RWPE2 (cell line): Measurements from ENCODE around the gene UCK1.
A peak's percentile ranks its signal among the peaks of the same experiment; 100 is the strongest.

Source experiments
- ATAC-seq: fragments of 200-7000 bp; cut with Tn5 transposase; 3 replicates; pipeline ENCODE4 v1.9.1; 2021; ENCODE audit warnings: low read depth
- DNase-seq: peaks from one replicate; pipeline ENCODE4 v3.0.0-alpha.2; 2020; ENCODE audit warnings: low spot score
- H3K27ac ChIP-seq: fragments of 450-650 bp; 2 replicates; pipeline ENCODE4 v1.5.1; 2017; ENCODE audit warnings: mild to moderate bottlenecking; ENCODE audit not compliant: poor library complexity, severe bottlenecking
- H3K27me3 ChIP-seq: fragments of 250-450 bp; sonication (Bioruptor Pico); 2 replicates; pipeline ENCODE4 v1.5.1; 2021; ENCODE audit warnings: mild to moderate bottlenecking, moderate library complexity; ENCODE audit not compliant: insufficient read depth, poor library complexity, severe bottlenecking
- H3K36me3 ChIP-seq: fragments of 250-450 bp; sonication (Bioruptor Pico); 2 replicates; pipeline ENCODE4 v1.5.1; 2020; ENCODE audit warnings: low read depth, mild to moderate bottlenecking, moderate library complexity
- H3K4me1 ChIP-seq: fragments of 250-450 bp; sonication (Bioruptor Pico); 2 replicates; pipeline ENCODE4 v1.5.1; 2021; ENCODE audit warnings: mild to moderate bottlenecking, moderate library complexity; ENCODE audit not compliant: insufficient read depth, poor library complexity, severe bottlenecking
- H3K4me3 ChIP-seq: fragments of 250-450 bp; sonication (Bioruptor Pico); 2 replicates; pipeline ENCODE4 v1.5.1; 2021; ENCODE audit warnings: mild to moderate bottlenecking, moderate library complexity; ENCODE audit not compliant: severe bottlenecking
- H3K9me3 ChIP-seq: fragments of 250-450 bp; sonication (Bioruptor Pico); 2 replicates; pipeline ENCODE4 v1.5.1; 2021; ENCODE audit warnings: mild to moderate bottlenecking, moderate library complexity; ENCODE audit not compliant: severe bottlenecking
- CTCF ChIP-seq: fragments of 450-650 bp; IDR thresholded peaks from one replicate; pipeline ENCODE4 v1.5.1; 2017; ENCODE audit warnings: mild to moderate bottlenecking, moderate library complexity; ENCODE audit not compliant: poor library complexity, severe bottlenecking

UCK1 gene

DNA sequence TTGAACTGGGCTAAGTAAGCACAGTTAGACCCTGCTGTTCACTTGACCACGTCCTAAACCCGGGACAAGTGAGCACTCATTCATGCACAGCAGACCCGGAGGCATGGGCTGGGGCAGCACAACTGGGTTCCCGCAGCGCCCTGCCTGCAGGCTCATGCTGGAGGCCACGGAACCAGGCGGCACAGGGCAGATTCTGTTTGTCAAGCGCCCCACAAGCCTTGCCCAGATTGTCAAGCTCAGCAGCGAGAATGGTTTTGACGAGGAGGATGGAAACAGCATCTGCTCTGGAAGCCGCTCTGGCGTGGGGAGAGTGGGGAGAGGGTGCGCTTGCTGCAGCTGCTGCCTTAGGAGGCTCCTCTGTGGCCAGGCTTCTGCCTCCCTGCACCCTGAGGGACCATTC, 47.0 kb upstream of the UCK1 start:
- no peaks in the 10 kb centered on the region for H3K4me1 ChIP-seq
- 0 out of 2 replicates have a peak, but pooled peaks cover 11% of the 10 kb centered on the region for H3K36me3 ChIP-seq
- no peak for ATAC-seq

DNA sequence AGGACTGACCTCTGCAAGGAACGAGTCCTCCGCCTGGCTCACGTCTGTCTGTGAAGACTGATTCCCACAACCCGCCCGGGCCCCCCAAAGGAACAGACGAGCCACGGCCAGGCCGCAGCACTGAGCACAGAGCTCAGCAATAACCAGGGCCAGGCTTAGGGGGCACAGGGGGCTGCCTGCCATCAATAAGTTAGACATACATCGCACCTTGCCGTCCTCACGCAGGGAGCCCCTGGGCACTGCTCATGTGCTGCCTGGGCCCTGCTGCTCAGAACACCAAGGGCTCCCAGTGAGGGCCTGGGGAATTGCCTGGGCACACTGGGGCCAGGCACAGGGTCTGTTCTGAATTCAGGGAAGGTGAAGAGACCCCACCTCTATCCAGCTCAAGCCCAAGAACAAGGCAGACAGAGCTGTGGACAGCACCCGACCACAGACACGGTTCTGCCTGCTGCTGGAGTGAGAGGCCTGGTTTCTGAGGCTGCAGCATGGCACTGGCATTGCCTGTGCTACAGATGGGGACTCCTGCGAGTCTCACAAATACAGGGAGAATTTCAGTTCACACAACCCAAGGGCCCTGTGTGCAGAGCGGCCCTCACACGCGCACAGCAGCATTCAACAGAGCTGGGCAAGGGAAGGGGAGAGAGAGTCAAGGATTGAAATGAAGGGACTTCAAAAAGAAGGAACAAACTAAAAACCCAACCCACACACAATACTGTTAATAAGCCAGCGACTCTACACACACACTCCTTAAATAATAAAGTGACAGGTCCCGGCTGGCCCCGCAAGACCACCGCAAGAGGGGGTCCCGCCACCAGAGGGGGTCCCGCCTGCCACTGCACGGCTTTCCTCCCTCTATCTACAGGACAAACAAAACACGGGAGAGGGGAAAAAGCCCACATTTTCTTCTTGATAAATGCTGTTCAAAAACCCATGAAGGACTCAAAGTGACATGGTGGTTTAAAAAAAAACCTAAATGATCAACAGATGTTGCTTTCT, 46.2 kb upstream of the UCK1 start:
- TF ChIP-seq CTCF = no peak
- ATAC-seq (no peak), DNase-seq (no peak)
- H3K36me3 ChIP-seq = 0 out of 2 replicates have a peak, but pooled peaks cover 9% of the 10 kb centered on the region
- H3K27ac ChIP-seq = no peak overlapping the region
- no peak overlapping the region for H3K4me3 ChIP-seq
- H3K27me3 ChIP-seq = no peaks in the 10 kb centered on the region
- no peaks in the 10 kb centered on the region for H3K9me3 ChIP-seq
- H3K4me1 ChIP-seq = no peaks in the 10 kb centered on the region

More for the DNA sequence above, 47.0 kb upstream of the UCK1 start:
- Histone ChIP-seq H3K27me3 (no peaks in the 10 kb centered on the region), H3K27ac (no peak overlapping the region), H3K4me3 (no peak overlapping the region), H3K9me3 (no peaks in the 10 kb centered on the region)
- no peak for DNase-seq
- TF ChIP-seq CTCF = no peak

DNA sequence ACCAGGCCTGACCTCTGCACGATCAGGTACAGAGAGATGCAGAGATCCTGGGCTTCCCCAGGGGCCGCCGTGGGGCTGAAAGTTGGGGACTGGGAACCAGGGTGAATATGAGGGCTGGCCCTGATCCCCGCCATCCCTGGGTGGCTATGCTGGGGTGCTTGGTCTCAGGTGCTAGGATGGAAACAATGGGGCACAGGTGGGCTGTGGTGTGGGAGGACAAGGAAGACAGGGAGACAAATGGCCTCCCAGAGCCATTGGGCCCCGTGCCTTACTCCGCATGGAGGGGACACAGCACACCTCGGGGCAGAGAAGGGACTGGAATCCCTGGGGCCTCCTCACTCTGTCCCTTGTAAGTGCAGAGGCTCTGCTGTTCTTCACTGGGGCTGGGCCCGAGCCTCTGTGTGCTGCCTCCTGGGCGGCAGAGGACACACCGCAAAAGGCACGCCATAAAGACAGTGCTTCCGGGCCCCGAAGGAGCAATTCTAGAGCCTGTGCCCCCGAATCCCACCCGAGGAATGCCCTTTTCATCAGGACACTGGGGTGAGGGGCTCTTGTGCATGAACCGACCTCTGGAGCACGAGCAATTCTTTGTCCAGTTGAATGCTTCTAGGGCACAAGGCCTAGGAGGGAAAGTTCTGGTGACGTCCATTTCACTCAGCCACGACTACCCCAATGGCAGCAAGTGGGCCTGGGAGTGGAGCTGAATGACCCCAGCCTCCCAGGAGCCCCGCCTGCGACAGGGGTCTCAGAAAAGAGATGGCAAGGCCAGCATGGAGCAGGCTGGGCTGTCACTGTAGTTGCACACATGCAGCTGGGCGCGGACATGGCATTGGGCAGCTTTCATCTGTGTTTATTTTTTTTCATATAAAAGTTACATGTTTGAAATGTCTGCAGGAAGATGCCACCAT, 45.1 kb upstream of the UCK1 start:
- 0 out of 2 replicates have a peak, but pooled peaks cover 6% of the 10 kb centered on the region for H3K36me3 ChIP-seq
- DNase-seq (no peak), ATAC-seq (no peak)
- H3K4me3 ChIP-seq = no peak overlapping the region
- no peak overlapping the region for H3K27ac ChIP-seq
- H3K27me3 ChIP-seq = no peaks in the 10 kb centered on the region
- H3K9me3 ChIP-seq = no peaks in the 10 kb centered on the region
- no peak for TF ChIP-seq CTCF
- no peaks in the 10 kb centered on the region for H3K4me1 ChIP-seq

GRCh38 chr9:131574730-131575640, 43.9 kb upstream of the UCK1 start:
- H3K4me1 ChIP-seq = no peaks in the 10 kb centered on the region
- TF ChIP-seq CTCF = no peak
- DNase-seq (peak; percentile 61), ATAC-seq (no peak)
- no peak overlapping the region for H3K27ac ChIP-seq
- no peaks in the 10 kb centered on the region for H3K9me3 ChIP-seq
- H3K4me3 ChIP-seq = no peak overlapping the region
- no peaks in the 10 kb centered on the region for H3K27me3 ChIP-seq
- H3K36me3 ChIP-seq = 0 out of 2 replicates have a peak, but pooled peaks cover 6% of the 10 kb centered on the region
